Naive B cell (primary cell): ENCODE data around the gene AUH. TPM values are rescaled to one million over a fixed set of nuclear protein-coding genes. Genes with fewer than 3 reads are reported as not detected.

Source experiments
- ATAC-seq, 2 donors: fragments of 150-1000 bp; cut with Tn5 transposase; 2 replicates each; pipeline ENCODE4 v1.10.0; 2021; ENCODE audit warnings: low read depth in 2 of 2, mild to moderate bottlenecking in 2 of 2, moderate library complexity in 2 of 2
- DNase-seq: peaks from one replicate; pipeline ENCODE4 v3.0.0; 2022
- H3K27ac Mint-ChIP-seq, 6 donors: one replicate each; pipeline ENCODE4 v1.8.0; 2020 to 2022; ENCODE audit warnings: mild to moderate bottlenecking in 6 of 6, mixed read lengths in 6 of 6, moderate library complexity in 5 of 6, inconsistent platforms in 2 of 6
- H3K27me3 Mint-ChIP-seq, 3 donors: one replicate each; pipeline ENCODE4 v1.8.0; 2021 to 2022; ENCODE audit warnings: mixed read lengths in 3 of 3, mild to moderate bottlenecking in 1 of 3
- H3K36me3 Mint-ChIP-seq, 2 donors: one replicate each; pipeline ENCODE4 v1.8.0; 2020 to 2022; ENCODE audit warnings: mixed read lengths in 2 of 2, inconsistent platforms in 1 of 2, mild to moderate bottlenecking in 1 of 2
- H3K4me1 Mint-ChIP-seq, 3 donors: one replicate each; pipeline ENCODE4 v1.8.0; 2020 to 2022; ENCODE audit warnings: mixed read lengths in 3 of 3, inconsistent platforms in 1 of 3, mild to moderate bottlenecking in 1 of 3, moderate library complexity in 1 of 3
- H3K4me3 Mint-ChIP-seq, 8 donors: one replicate each; pipeline ENCODE4 v1.8.0; 2020 to 2022; ENCODE audit warnings: mild to moderate bottlenecking in 8 of 8, mixed read lengths in 8 of 8, moderate library complexity in 8 of 8, inconsistent platforms in 2 of 8
- H3K9me3 Mint-ChIP-seq, 7 donors: one replicate each; pipeline ENCODE4 v1.8.0; 2020 to 2022; ENCODE audit warnings: mixed read lengths in 7 of 7, mild to moderate bottlenecking in 5 of 7, inconsistent platforms in 2 of 7, moderate library complexity in 1 of 7
- polyA plus RNA-seq, 6 donors: library from polyadenylated mRNA; unstranded; fragments of 300-500 nt; fragmentation: Illumina TruSeq; gene quantifications; one replicate each; pipeline ENCODE4 v1.2.3, GENCODE V29; 2021; ENCODE audit warnings: low read depth in 6 of 6

AUH gene
- polyA plus RNA-seq, 6 donors from 2014 or later: 8.1 to 11.4 (median 10.1) TPM

DNA sequence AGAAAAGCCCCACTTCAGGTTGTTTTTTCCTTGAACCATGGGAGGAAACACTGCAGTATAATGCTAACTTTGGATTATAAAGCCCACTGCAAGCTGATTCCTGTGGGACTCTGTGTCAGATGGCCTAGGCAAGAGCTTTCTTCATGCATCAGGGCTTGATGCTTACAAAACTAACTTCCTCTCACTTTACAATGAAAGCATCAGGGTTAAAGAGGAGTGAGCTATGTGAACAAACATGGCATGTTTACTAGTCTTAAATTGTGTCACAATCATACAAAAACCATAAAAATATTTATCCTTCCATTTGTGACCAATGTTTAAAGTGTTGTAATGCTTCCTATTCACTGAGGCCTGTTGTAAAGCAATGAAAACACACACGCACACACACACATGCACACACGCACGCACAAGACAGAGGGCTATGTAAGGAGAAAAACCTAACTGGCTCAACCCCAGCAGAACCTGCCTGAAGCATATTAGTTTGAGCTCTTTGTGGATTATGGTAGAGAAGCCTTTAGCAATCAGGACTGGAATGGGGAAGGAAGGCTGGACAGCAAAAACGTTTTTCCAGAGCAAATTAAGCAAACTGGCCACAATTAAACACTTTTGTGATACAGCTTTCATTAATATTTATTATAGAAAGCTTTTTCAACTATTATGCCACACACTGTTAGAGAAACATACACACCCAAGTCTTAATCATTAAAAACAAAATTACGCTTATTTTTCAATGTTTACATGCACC is 122.2 kb downstream of the AUH start:
- no peak for DNase-seq
- H3K4me1 Mint-ChIP-seq: peaks cover 0 to 13% (median 5%) of the 10 kb centered on the region in 3 donors
- H3K36me3 Mint-ChIP-seq: peaks cover 0 to 7% of the 10 kb centered on the region in 2 donors
- no peak overlapping the region for H3K4me3 Mint-ChIP-seq
- H3K27ac Mint-ChIP-seq: no peak overlapping the region
- no peaks in the 10 kb centered on the region for H3K27me3 Mint-ChIP-seq
- no peak for ATAC-seq
- H3K9me3 Mint-ChIP-seq: no peaks in the 10 kb centered on the region

DNA sequence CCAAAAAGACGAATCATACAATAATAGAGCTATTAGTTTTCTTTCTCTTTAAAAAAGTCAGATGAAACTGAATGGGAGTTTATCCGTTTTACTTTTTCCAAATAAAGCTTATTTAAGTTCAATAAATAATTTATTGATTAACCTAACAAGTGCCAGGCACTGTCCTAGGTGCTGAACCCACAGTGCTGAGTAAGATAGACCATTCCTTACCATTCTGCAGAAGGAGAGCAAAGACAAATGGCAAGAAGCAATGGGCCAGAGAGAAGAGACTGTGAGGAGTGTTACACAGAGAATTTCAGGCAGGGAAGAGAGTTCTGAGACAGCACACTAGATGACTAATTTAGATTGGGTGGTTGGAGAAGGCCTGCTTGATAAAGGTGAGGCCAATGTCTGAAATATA is 127.2 kb downstream of the AUH start:
- Mint-ChIP-seq H3K36me3 (no peaks in the 10 kb centered on the region), H3K4me1 (peaks cover 0 to 16% (median 5%) of the 10 kb centered on the region in 3 donors), H3K27ac (no peak overlapping the region), H3K27me3 (no peaks in the 10 kb centered on the region), H3K9me3 (no peaks in the 10 kb centered on the region), H3K4me3 (no peak overlapping the region)
- DNase-seq: no peak
- ATAC-seq: no peak

DNA sequence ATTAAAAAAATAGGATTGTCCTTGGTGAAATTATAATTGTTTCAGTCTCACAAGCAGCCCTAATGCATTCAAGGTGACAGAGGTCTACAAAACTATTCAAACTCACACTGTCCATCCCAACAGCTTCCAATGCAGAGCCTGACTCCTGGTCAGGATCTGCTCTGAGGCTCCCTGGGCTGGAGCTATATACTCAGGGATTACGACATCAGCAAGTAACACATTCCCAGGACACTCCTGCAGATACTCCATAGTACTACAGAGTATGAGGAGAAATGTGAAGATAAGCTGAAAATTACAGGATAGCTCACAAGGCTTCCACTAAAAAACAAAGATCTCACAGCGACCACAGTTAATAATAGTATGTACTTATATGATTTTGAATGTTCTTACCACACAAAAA is 130.1 kb downstream of the AUH start:
- no peak overlapping the region for H3K4me3 Mint-ChIP-seq
- no peak for ATAC-seq
- no peaks in the 10 kb centered on the region for H3K36me3 Mint-ChIP-seq
- no peak overlapping the region for H3K27ac Mint-ChIP-seq
- H3K9me3 Mint-ChIP-seq: no peaks in the 10 kb centered on the region
- H3K4me1 Mint-ChIP-seq: peaks cover 0 to 12% (median 5%) of the 10 kb centered on the region in 3 donors
- DNase-seq: no peak
- H3K27me3 Mint-ChIP-seq: no peaks in the 10 kb centered on the region

DNA sequence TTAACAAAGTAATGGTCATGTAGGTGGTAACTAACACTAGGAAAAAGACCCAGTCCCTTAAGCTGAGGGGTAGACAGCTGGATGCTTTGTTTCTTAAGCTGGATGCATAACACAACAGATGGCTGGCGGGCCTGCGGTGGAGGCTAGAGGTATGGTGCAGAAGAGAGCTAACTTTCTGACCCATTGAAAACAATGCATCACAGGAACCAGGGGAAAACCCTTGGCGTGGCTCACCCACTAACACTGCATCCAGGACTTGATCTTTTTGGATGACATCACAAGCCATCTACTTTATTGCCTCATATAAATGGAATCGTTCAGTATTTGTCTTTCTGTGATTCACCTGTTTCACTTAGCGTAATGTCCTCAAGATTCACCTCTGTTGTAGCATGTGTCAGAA is 138.7 kb downstream of the AUH start:
- no peaks in the 10 kb centered on the region for H3K4me1 Mint-ChIP-seq
- DNase-seq (no peak), ATAC-seq (no peak)
- no peaks in the 10 kb centered on the region for H3K9me3 Mint-ChIP-seq
- H3K4me3 Mint-ChIP-seq: no peak overlapping the region
- H3K27me3 Mint-ChIP-seq: no peaks in the 10 kb centered on the region
- H3K27ac Mint-ChIP-seq: no peak overlapping the region
- H3K36me3 Mint-ChIP-seq: peaks cover 8 to 13% of the 10 kb centered on the region in 2 donors

DNA sequence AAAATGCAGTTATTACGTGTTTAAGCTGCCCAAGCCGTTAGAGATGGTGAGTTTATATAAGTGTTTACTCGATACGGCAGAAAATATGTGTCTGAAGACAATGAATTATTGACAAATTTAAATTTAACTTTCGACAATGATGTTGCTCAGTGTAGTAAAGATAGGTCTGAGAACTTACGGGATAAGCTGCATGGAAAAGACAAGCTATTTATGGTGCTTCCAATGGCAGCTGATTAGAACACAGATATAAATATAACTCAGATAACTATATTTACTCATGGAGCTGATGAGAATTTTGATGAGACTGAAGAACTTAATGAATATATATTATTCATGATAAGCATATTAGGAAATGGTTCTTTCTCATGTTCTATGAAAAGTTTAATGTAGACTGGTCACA is 139.3 kb downstream of the AUH start:
- ATAC-seq (no peak), DNase-seq (no peak)
- no peaks in the 10 kb centered on the region for H3K27me3 Mint-ChIP-seq
- H3K9me3 Mint-ChIP-seq: no peaks in the 10 kb centered on the region
- no peaks in the 10 kb centered on the region for H3K4me1 Mint-ChIP-seq
- H3K27ac Mint-ChIP-seq: no peak overlapping the region
- no peak overlapping the region for H3K4me3 Mint-ChIP-seq
- H3K36me3 Mint-ChIP-seq: peaks cover 8 to 13% of the 10 kb centered on the region in 2 donors

DNA sequence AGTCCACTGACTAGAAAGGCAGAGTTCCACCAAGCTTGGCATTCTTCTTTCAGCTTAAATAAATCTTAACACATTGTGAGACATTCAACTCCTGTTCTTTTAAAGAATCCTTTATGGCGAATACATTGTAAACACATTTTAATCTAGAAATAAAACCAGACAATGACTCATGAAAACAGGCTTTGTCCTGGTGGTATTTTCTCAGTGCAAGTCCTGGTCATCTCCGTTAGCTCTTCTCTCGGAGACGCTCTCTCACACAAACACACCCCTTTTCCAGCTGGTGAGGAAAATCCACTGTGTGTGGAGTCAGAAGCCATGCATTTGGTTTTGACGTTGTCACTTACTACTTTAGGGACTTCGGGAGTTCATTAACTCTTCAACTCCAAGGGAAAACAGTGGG is 140.4 kb downstream of the AUH start:
- ATAC-seq (no peak), DNase-seq (no peak)
- Mint-ChIP-seq H3K27me3 (no peaks in the 10 kb centered on the region), H3K4me1 (no peaks in the 10 kb centered on the region), H3K27ac (no peak overlapping the region), H3K9me3 (no peaks in the 10 kb centered on the region), H3K4me3 (no peak overlapping the region), H3K36me3 (peaks cover 8 to 13% of the 10 kb centered on the region in 2 donors)

DNA sequence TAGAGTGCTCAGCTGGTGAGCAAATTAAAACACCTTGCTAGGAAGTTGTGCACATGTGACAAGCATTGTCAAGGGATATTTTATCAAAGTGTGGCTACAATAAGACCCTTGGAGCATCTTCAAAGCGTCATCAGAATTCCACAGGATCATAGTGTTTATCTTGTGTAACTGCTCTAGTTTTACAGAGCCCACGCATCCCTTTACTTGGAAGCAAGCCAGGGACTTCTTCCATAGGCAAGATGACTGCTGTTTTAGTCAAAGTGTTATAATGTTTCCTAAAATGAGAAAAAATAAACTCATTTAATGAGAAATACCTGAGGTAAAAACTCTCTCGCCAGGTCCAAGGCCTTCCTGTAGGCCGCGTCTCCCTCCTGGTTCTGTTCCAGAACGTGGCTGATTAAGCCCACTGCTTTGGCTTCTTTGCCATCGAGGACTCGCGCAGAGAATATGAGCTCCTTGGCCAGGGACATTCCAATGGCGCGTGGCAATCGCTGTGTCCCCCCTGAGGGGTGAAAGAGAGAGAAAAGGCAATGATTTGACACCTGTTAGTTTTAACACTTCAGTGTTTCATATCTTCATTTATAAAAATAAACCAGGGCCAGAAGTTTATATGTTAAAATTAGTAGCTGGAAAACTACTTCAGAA is 141.1 kb downstream of the AUH start:
- H3K27ac Mint-ChIP-seq: peak overlapping the region in 1 of 6 donors; percentile 63
- H3K9me3 Mint-ChIP-seq: no peaks in the 10 kb centered on the region
- H3K36me3 Mint-ChIP-seq: peaks cover 8 to 13% of the 10 kb centered on the region in 2 donors
- ATAC-seq (no peak), DNase-seq (no peak)
- H3K4me1 Mint-ChIP-seq: no peaks in the 10 kb centered on the region
- H3K27me3 Mint-ChIP-seq: no peaks in the 10 kb centered on the region
- H3K4me3 Mint-ChIP-seq: no peak overlapping the region

DNA sequence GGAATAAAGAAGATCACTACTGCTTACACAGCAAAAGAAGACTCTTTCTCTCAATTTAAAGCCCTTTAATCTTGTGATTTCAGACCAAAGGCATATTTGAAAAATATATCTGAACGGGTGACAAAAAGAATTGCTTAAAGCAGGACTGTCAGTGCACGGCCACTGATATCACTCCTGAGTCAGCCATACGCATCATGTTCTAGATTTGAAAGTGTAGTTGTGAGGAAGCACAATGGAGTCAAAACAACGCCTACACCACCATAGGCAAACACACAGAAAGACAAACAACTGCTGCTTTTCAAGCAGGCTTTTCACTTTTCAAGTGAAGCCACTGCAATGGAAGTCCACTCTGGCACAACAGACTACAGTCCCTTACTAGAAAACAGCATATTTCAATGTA is 141.7 kb downstream of the AUH start:
- H3K36me3 Mint-ChIP-seq: peaks cover 8 to 13% of the 10 kb centered on the region in 2 donors
- no peaks in the 10 kb centered on the region for H3K27me3 Mint-ChIP-seq
- H3K4me1 Mint-ChIP-seq: no peaks in the 10 kb centered on the region
- DNase-seq (no peak), ATAC-seq (no peak)
- H3K9me3 Mint-ChIP-seq: no peaks in the 10 kb centered on the region
- no peak overlapping the region for H3K4me3 Mint-ChIP-seq
- no peak overlapping the region for H3K27ac Mint-ChIP-seq

DNA sequence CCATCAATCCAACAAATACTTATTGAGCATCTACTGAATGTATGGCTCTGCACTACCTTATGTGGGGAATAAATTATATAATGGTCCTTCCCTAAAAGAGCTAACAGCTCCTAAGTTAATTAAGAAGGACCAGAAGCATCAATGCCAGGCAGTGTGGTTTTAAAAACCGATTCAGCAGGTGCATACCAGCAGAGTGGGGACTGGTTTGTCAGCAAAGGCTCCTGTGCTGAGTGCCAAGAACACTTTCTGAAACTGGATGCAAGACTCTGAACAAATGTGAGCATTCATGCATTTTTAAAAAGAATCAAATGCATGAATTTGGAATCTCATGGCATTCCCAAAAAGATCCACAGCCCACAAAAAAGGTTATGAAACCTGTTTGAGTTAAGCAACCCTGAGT is 142.2 kb downstream of the AUH start:
- Mint-ChIP-seq H3K27me3 (no peaks in the 10 kb centered on the region), H3K4me3 (no peak overlapping the region), H3K9me3 (no peaks in the 10 kb centered on the region), H3K27ac (no peak overlapping the region), H3K36me3 (peaks cover 8 to 13% of the 10 kb centered on the region in 2 donors), H3K4me1 (no peaks in the 10 kb centered on the region)
- ATAC-seq: no peak
- no peak for DNase-seq

DNA sequence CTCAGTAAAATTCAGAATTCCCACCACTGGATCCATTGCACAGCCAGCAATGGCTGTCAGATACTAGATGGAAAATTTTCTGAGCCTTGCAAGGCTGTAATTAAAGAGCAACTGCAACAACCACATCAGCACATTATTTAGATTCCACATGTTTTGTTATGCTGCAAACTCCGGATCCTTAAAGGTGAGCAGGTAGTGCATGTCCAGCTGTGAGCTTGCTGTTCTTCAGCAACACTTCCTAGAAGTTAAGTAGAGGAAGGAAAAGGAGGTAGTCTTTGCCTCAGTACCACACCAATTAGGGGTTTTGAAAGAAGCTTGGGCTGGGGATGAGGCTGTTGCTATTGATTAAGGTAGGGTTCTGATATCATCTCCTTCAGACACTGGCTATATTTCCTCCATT is 144.3 kb downstream of the AUH start:
- no peaks in the 10 kb centered on the region for H3K4me1 Mint-ChIP-seq
- peaks cover 8 to 13% of the 10 kb centered on the region in 2 donors for H3K36me3 Mint-ChIP-seq
- H3K27ac Mint-ChIP-seq: no peak overlapping the region
- DNase-seq: no peak
- ATAC-seq: no peak
- H3K4me3 Mint-ChIP-seq: no peak overlapping the region
- no peaks in the 10 kb centered on the region for H3K27me3 Mint-ChIP-seq
- no peaks in the 10 kb centered on the region for H3K9me3 Mint-ChIP-seq

DNA sequence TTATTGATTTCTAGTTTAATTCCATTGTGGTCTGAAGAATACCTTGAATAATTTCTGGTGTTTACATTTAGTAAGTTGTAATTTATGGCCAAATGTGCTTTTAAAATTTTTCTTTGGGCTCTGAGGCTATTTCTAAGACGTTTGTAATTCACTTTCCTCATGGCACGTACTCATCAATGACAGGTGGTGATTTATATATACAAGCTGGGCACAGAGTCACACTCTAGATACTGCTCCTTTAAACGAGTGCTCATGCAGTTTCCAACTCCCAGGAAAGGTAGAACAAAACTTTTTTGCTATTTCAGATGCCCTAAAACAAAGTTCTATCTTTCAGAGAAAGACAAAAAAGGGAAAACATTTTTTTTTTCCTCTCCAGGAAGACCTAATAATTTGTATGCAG is 146.9 kb downstream of the AUH start:
- no peak for DNase-seq
- Mint-ChIP-seq H3K9me3 (no peaks in the 10 kb centered on the region), H3K27me3 (no peaks in the 10 kb centered on the region), H3K4me1 (peaks cover 0 to 3% (median 1%) of the 10 kb centered on the region in 3 donors), H3K27ac (no peak overlapping the region), H3K36me3 (peaks cover 6 to 8% of the 10 kb centered on the region in 2 donors), H3K4me3 (no peak overlapping the region)
- ATAC-seq: no peak

DNA sequence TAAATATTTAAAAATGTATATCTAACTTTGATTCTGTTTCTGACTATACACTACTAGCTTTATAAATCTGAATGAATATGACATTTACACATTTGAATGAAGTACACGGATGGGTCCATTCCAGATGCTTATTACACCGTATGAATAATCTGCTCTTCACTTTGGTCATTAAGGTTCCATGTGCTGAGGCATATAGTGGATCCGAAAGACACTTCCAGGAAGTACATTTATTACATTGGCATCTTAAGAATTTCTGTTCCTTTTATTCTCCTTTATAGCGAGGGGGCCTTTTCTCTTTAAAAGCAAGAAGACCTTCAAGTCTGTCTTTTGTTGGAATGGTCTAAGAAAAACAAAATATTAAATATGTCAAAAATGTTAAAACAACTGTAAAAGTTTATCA is 147.6 kb downstream of the AUH start:
- peaks cover 0 to 2% (median 0%) of the 10 kb centered on the region in 7 donors for H3K9me3 Mint-ChIP-seq
- no peak for ATAC-seq
- peaks cover 3 to 7% (median 7%) of the 10 kb centered on the region in 3 donors for H3K4me1 Mint-ChIP-seq
- no peak overlapping the region for H3K4me3 Mint-ChIP-seq
- peaks cover 5 to 6% of the 10 kb centered on the region in 2 donors for H3K36me3 Mint-ChIP-seq
- no peak for DNase-seq
- no peaks in the 10 kb centered on the region for H3K27me3 Mint-ChIP-seq
- H3K27ac Mint-ChIP-seq: no peak overlapping the region

DNA sequence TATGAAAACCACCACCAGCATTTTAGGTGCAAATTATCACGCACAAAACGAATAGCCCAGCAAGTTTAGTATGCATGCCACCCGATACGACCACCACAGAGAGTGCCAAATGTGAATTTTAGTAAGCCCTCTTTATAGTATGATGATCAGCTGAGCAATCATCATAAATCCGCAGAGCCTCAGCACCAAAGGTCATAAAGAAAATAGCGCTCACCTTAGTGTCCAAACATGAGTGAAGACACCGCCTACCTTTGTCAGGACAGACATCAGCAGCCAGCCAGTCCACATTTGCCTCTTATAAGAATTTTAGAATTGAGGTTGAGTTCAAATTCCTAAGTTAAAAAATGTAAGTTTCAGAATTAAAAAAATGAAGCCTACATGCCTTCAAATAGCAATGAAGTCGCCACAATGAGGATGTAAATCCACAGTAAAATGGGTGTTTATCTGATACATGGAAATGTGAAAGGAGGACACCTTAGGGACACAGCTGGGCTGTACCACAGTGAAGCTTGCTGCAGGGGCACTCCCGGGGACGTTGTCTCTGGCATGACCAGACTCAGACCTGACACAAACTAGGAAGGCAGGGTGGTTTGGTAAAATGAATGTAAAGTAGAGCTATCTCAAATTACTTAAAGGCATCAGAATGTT is 149.0 kb downstream of the AUH start:
- H3K9me3 Mint-ChIP-seq: peaks cover 0 to 2% (median 0%) of the 10 kb centered on the region in 7 donors
- no peaks in the 10 kb centered on the region for H3K27me3 Mint-ChIP-seq
- DNase-seq (no peak), ATAC-seq (no peak)
- H3K27ac Mint-ChIP-seq: peak overlapping the region in 1 of 6 donors; percentile 62
- no peak overlapping the region for H3K4me3 Mint-ChIP-seq
- H3K4me1 Mint-ChIP-seq: peaks cover 17 to 21% (median 21%) of the 10 kb centered on the region in 3 donors
- no peaks in the 10 kb centered on the region for H3K36me3 Mint-ChIP-seq

DNA sequence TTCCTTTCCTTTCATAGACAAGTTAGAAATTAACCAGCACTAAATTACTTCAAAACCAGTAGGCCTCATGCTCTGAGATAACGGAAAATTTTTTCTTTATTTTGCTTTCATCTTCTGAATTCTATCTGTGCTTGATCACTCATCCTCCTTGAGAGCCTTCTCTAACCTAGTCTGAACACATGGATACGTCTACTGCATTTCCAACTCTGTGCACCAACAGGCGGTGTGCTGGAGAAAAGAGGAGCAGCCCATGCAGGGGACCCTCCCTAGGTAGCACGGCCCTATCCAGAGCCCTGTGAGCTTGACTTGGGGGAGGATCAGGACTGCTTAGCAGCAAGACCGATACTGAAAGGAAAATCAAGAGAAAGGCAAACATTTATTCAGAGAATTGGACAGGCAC is 149.8 kb downstream of the AUH start:
- H3K4me3 Mint-ChIP-seq: peak overlapping the region in 1 of 8 donors; percentile 26
- no peaks in the 10 kb centered on the region for H3K36me3 Mint-ChIP-seq
- DNase-seq (no peak), ATAC-seq (no peak)
- peaks cover 24 to 29% (median 27%) of the 10 kb centered on the region in 3 donors for H3K4me1 Mint-ChIP-seq
- peaks cover 0 to 2% (median 0%) of the 10 kb centered on the region in 7 donors for H3K9me3 Mint-ChIP-seq
- H3K27me3 Mint-ChIP-seq: no peaks in the 10 kb centered on the region
- peak overlapping the region in 1 of 6 donors; percentile 27 for H3K27ac Mint-ChIP-seq
